IPS-NIHi7 (cell line): Measurements from ENCODE around the gene SLC4A1.
A peak's percentile ranks its signal among the peaks of the same experiment; 100 is the strongest.
"Not testable (repeated sequence)": the region's sequence is repeated elsewhere in the genome, so short reads cannot be mapped to it uniquely, and the experiment has no call there.

Experiments used
- DNase-seq: peaks from one replicate; pipeline ENCODE4 v3.0.0; 2012; ENCODE audit warnings: mixed read lengths; ENCODE audit errors: extremely low spot score

The SLC4A1 gene

DNA sequence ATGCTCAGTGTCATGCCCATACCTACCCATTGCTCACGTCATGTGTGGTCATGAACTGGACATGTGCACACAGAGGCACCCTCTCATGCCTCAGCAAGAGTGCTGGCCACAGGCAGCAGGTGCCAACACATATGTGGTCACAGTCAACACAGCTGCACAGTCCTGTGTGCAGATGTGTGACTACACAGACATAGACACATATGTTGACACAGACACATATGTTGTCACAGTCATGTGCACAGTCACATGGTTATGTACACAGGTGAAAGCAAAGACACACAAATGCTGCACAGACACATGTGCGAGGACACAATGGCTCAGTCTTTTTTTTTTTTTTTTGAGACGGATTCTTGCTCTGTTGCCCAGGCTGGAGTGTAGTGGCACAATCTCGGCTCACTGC, 11.3 kb downstream of the SLC4A1 start:
- DNase-seq, result no peak

DNA sequence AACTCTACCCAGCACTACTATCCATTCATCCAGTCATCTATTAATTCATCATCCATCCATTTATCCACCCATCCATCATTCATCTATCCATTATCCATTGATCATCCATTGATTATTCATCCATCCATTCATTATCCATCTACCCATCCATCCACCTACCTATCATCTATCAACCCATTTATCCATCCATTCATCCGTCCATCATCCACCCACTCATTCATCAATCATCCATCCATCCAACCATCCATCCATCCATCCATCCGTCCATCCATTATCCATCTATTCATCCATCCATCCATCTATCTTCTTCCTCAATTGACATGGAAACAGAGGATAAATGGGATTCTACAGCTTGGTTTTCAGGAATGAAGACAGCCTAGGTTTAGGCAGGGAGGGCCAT, 12.0 kb downstream of the SLC4A1 start:
- no peak for DNase-seq

DNA sequence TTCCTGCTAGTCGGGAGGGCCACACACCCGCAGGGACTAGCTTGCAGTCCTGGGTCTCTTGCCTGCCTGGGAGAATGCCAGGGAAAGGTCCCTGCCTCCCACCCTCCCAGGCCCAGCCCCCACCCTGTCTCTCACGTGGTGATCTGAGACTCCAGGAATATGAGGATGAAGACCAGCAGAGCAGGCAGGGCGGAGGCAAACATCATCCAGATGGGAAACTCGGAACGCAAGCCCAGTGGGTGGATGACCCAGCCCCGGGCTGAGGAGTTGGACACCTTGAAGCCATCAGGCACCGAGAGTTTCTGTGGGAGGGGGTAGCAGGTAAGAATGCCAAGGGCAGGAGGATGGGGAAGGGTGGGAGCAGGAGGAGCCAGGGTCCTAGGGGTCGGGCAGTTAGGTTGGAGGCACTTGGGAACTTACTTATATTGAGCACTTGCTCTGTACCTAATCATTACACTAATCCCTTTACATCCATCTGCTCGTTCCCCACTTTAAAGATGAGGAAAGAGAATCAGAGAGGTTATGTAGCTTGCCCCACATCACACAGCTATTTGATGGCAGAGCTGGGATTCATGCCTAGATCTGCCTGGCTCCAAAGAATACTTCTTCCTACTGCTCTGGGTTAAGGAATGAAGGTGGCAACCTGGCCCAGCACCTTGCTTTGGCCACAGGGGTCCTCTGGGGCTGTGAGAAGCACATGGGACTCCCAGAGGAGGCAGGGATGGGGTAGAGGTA, 13.4 kb downstream of the SLC4A1 start:
- DNase-seq, result no peak

DNA sequence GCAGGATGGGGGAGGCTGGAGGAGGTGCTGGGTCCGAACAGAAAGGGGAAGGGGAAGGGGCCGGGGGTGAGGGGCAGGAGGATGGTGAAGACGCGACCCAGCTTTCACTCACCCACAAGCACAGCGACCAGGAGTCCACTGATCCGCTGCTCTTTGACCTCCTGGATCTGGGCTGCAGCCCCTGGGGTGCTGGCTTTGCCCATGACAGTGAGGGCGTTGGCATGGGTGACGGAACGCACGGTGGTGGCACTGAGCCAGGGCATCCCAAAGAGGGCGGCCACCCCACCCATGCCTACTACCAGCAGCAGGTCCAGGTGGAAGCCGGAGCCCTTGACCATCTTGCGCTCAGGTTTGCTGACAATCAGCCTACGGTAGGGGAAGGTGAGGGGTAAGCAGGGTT, 14.9 kb downstream of the SLC4A1 start:
- DNase-seq, result no peak

DNA sequence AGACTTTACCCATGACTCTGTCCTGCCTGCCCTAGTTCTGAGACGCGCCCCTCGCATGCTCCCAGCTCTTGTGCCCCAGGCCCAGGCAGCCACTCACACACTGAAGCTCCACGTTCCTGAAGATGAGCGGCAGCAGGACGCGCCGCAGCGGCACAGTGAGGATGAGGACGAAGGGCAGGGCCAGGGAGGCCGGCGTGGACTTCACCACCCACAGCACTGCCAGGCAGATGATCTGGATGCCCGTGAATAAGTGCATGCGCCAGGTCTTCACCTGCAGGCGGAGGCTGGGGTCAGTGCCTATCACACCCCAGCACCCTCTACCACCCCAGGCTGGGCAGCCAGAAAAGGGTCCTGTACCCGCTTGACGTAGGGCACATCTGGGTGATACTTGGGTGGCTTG, 16.9 kb downstream of the SLC4A1 start:
- DNase-seq, result no peak

GRCh38 chr17:44249501-44250246, 18.3 kb downstream of the SLC4A1 start:
- no peak for DNase-seq

- no peak for DNase-seq
These were observed 19.8 kb downstream of the SLC4A1 start for GRCh38 chr17:44247876-44248736.

DNA sequence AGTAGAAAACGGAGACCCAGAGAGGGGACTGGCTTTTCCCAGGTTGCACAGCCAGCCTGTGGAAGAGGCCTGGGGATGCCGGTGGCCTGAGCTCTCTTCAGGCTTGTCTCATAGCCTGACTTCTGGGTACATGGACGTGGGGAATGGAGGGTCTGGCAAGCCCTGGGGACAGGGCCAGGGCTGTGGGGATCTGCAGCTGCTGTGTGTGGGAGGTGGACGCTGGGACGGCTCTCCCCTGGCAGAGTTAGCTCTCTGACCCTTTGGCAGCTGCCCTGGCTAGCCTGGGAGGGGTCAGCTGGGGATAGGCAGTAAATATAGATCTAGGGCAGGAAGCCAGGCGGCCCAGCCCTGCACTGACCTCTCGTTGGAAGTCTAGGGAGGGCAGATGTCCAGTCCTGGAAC, 20.5 kb downstream of the SLC4A1 start:
- DNase-seq, result no peak

GRCh38 chr17:44241106-44241624, 26.8 kb downstream of the SLC4A1 start:
- no peak for DNase-seq

DNA sequence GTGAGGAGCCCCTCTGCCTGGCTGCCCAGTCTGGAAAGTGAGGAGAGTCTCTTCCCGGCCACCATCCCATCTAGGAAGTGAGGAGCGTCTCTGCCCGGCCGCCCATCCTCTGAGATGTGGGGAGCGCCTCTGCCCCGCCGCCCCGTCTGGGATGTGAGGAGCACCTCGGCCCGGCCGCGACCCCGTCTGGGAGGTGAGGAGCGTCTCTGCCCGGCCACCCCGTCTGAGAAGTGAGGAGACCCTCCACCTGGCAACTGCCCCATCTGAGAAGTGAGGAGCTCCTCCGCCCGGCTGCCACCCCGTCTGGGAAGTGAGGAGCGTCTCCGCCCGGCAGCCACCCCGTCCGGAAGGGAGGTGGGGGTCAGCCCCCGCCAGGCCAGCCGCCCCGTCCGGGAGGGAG, 30.0 kb downstream of the SLC4A1 start:
- DNase-seq, result not testable (repeated sequence)

- no peak for DNase-seq
These were observed 31.4 kb downstream of the SLC4A1 start for GRCh38 chr17:44236444-44236991.

GRCh38 chr17:44235583-44235936, 32.4 kb downstream of the SLC4A1 start:
- DNase-seq, result no peak

GRCh38 chr17:44233582-44233981, 34.4 kb downstream of the SLC4A1 start:
- no peak for DNase-seq

DNA sequence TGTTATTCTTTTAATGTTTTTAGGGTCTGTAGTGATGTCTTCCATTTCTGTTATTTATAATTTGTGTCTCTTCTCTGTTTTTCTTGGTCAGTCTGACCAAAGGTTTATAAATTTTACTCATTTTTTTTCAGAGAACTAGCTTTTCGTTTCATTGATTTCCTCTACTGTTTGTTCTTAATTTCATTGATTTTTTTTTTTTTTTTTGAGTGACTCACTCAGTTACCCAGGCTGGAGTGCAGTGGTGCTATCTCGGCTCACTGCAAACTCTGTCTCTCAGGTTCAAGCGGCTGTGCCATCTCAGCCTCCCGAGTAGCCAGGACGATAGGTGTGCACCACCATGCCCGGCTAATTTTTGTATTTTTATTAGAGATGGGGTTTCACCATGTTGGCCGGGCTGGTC, 35.9 kb downstream of the SLC4A1 start:
- no peak for DNase-seq

DNA sequence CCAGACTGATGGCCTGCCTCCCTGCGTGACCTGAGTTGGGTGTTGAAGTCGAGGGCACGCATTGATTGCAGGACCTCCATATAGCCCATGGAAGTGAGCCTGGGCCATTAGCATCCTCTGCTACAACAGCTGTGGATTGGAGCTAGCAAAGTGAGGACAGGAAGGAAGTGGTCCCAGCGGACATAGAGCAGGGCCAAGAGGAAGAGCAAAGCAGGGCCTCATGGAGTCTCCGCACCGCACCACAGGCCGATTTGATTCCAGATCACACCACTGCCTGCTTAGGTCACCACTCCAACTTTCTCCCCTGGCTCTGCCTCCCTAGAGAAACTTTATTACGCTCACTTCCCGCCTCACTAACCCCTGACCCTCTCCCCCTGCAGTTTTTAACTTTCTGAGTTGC, 37.8 kb downstream of the SLC4A1 start:
- DNase-seq, result no peak

GRCh38 chr17:44229090-44229489, 38.8 kb downstream of the SLC4A1 start:
- DNase-seq, result no peak

- no peak for DNase-seq
These were observed 44.3 kb downstream of the SLC4A1 start for GRCh38 chr17:44223541-44224071.

DNA sequence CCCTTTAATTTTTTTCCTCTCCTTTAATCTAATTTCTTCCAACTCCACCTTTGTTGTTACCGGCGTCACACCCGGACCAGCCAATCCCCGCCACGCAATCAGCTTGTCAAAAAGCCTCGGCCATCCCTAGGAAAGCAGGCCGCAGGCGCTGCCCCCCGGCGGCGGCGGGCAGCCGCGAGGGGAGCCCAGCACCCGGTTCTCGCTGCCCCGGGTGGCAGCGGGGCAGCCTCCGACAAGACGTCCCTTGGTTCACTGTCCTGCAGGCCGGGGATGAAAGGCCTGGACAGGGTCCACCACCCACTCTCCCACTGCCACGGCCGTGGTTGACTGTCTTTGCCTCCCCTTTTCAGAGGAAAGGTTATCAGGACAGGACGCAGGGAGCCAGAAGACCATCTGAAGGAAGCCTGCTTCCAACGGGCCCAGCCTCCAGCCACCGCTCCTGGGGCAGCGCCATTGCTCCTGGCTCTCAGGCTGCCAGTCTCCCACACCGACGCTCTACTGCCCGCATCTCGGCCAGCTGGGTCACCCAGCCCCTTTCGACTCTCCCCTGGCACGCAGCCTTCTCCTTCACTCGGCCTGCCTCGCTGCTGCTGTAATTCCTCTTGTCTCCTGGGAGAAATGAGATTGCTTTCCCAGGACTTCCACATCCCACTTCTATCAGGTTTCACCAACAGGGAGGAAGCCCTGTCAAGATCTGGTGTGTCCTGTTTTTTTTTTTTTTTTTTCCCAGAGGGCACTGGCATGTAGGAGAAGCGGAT, 45.6 kb downstream of the SLC4A1 start:
- DNase-seq, result peak; percentile 89

- peak; percentile 22 for DNase-seq
These were observed 46.1 kb downstream of the SLC4A1 start for GRCh38 chr17:44221862-44222111.

GRCh38 chr17:44221084-44221861, 46.7 kb downstream of the SLC4A1 start:
- peak; percentile 71 for DNase-seq
